ENCODE results near the gene FBXO2. TPM values are rescaled to one million over a fixed set of nuclear protein-coding genes. Genes with fewer than 3 reads are reported as not detected.

Gene FBXO2
- polyA plus RNA-seq, 1 experiment = 2.2 TPM

DNA sequence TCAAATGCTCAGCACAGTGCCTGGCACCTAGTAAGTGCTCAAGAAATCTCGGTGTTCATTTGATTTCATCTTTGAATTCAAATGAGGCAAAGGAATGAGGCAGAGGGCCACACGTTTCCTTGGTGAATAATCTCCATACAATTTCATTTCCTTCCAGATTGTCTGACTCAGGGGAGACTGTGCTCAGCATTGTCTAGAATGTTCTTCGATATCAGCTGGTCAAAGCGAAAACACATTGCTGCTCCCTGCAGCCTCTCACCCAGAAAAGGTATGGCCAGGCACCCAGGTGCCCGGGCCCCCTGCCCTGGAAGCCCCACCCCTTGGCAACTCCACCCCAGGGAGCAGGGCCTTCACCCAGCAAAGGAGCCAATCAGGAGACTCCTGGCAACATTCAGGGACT, 55.8 kb downstream of the FBXO2 start:
- CTCF ChIA-PET = no interaction called here
- POLR2A ChIA-PET = no interaction called here
- H3K36me3 ChIP-seq (ENCODE audit: control insufficient read depth, insufficient read depth, low read length) = no peaks in the 10 kb centered on the region
- peaks cover 2% of the 10 kb centered on the region; the same call in 1 of the 2 replicates for H3K27me3 ChIP-seq (ENCODE audit: control insufficient read depth, insufficient read depth, low read length)
- no peak for TF ChIP-seq CTCF (IDR thresholded peaks at IDR 0.05; ENCODE audit: insufficient read depth, low read depth, low read length)
- H3K4me3 ChIP-seq (ENCODE audit: low read depth, low read length) = no peak overlapping the region
- no peak for DNase-seq (ENCODE audit: low read depth)

Other genes with a start within 250 kb of the FBXO2 start
- 0.02 TPM in 1 of 2 replicates, not detected in the other for gene DISP3, start 175.3 kb downstream of the FBXO2 start, polyA plus RNA-seq (2011; rRNA removed)
- 15.1 and 24.4 TPM in 2 replicates for gene FBXO44, start 448 bp upstream of the FBXO2 start, polyA plus RNA-seq (2011; rRNA removed)
- gene FBXO6, start 9.8 kb upstream of the FBXO2 start, polyA plus RNA-seq (2011; rRNA removed) = 14.0 and 19.0 TPM in 2 replicates
- gene MAD2L2, start 26.7 kb upstream of the FBXO2 start, polyA plus RNA-seq (2011; rRNA removed) = 49.5 and 77.1 TPM in 2 replicates
- 0.01 TPM in 1 of 2 replicates, not detected in the other for gene DRAXIN, start 37.3 kb upstream of the FBXO2 start, polyA plus RNA-seq (2011; rRNA removed)
- 37.9 and 64.5 TPM in 2 replicates for gene AGTRAP, start 81.7 kb upstream of the FBXO2 start, polyA plus RNA-seq (2011; rRNA removed)
- gene C1orf167, start 107.8 kb upstream of the FBXO2 start, polyA plus RNA-seq (2011; rRNA removed) = 0.48 and 0.54 TPM in 2 replicates
- 7.5 and 8.4 TPM in 2 replicates for gene MTHFR, start 151.5 kb upstream of the FBXO2 start, polyA plus RNA-seq (2011; rRNA removed)
- gene CLCN6, start 151.8 kb upstream of the FBXO2 start, polyA plus RNA-seq (2011; rRNA removed) = 5.4 and 6.1 TPM in 2 replicates
- gene NPPA, start 193.4 kb upstream of the FBXO2 start, polyA plus RNA-seq (2011; rRNA removed) = not detected in 2 replicates
- gene NPPB, start 204.5 kb upstream of the FBXO2 start, polyA plus RNA-seq (2011; rRNA removed) = 0.12 and 0.38 TPM in 2 replicates

Measured in BJ (cell line).